HK-2 (cell line): ENCODE data around the gene TP53RK.
"Not testable (repeated sequence)": the region's sequence is repeated elsewhere in the genome, so short reads cannot be mapped to it uniquely, and the experiment has no call there.

Experiments
- DNase-seq: peaks from one replicate; pipeline ENCODE4 v3.0.0-alpha.2; 2018; ENCODE audit not compliant: unreplicated experiment

The TP53RK gene

DNA sequence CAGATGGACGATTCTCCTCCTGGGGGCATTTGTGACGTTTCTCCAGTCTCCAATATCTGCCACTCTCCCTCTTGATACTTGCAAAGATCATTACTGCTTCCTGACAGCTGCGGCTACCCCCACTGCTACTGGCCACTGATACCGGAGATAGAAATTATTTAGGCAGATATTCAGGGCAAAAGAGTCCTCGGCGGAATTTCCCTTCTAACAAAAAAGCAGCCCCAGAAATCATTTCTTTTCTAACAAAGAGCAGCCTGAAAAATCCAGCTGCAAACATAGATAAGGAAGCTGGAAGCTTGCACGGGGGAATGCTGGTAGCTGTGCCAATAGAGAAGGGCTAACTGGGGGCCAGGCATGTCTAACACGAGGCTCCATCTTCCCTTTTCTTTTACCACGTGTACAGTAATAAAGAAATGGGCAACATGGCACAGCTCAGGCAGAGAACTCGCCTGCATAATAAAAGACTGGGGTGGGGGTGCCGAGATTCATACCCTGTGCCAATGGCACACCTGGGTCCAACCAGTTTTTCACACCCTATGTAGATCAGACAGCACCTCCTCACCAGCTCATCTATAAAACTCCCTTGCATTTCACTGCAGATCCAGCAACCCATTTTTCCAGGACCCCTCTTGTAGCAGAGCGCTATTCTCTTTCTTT is 6.1 kb downstream of the TP53RK start:
- no peak for DNase-seq

DNA sequence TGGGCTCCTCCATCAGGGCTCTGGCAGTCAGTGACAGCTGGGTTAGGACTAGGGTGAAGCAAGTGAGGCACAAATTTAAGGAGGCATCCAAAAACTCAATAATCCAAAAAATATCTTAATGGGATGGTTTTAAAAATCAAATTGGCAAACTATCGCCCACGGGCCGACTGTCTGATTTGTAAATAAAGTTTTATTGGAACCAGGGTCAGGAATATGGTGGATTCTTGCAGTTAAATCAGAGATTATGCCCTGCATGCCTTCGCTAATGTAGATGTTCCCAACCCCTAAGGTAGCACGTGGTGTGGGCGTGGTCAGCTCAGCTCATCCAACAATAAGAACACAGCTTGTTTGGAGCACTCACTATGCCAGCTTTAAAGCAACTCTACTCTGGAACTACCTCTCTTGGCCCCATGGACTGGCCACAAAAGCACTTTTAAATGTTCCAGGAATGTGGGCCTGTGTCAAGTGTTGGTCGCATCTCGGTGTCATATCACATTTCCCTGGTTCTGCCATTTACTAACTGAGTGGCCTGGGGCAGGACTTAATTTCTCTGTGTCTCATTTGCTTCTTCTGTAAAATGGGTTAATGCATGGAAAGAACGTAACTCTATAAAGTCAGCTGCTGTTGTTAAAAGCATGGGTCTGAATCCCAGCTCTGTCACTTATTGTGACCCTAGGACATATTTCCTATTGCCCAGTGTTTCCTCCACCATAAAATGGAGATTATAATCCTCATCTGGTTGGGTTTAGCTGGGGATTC is 7.0 kb downstream of the TP53RK start:
- no peak for DNase-seq

DNA sequence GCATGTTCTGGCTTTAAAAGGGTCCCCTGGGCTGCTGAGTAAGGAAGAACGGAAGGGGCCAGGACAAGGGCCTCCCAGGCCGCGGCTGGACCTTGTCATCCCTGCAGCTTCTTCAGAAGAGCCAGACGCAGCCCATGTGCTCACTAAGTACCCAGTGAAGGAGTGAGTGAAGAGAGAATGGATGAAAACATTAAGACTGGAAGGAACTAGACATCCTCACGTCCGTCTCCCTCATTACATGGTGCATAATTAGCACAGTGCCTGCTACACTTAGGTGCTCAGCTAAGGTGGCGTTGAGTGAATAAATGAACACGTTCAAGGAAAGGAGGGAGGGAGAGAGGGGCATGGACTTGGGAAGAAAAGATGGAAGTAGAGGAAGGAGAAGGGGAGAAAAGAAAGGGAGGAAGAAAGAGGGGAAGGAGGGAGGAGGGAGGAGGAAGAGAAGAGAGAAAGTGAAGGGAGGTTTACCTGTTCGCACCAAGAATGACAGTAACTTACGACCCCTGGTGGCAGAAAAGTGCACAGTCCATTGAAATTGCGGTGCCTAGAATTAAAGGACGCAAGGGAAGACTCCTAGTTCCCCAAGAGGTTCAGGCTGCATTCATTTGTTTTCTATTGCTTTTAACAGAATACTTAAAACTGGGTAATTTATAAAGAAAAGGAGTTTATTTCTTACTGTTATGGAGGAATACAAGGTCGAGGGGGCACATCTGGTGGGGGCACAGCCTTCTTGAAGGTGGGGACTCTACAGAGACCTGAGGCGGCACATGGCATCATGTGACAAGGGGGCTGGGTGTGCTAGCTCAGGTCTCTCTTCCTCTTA is 8.0 kb downstream of the TP53RK start:
- DNase-seq: peak; percentile 66

DNA sequence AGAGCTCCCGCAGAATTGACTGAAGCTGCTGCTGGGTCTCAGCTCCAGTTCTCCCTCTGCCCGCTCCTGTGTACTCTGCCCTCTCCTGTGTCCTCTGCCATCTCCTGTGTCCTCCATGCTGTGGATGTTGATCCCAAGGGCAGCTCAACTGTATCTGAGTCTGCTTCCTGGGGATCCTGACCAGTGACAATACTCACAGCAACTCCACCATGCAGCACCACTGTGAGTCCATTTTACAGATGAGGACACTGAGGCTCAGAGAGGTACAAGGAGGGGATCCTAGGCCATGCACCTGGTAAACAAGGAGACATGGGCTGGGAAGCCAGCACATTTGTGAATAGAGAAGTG is 8.6 kb downstream of the TP53RK start:
- DNase-seq: no peak

DNA sequence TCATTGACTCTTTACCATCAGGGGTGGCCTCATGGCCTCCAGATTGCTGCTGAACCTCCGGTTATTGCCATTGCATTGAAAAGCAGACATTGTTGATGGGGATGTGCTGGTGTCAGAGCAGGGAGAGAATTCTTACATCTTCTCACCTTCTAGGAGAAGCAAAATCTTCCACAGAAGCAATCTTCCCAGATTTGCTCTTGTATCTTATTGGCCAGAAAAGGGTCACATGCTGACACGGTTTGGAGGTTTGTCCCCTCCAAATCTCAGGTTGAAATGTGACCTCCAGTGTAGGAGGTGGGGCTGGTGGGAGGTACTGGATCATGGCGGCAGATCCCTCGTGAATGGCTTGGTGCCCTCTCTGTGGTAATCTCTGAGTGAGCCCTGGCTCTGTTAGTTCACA is 10.7 kb downstream of the TP53RK start:
- DNase-seq: no peak

DNA sequence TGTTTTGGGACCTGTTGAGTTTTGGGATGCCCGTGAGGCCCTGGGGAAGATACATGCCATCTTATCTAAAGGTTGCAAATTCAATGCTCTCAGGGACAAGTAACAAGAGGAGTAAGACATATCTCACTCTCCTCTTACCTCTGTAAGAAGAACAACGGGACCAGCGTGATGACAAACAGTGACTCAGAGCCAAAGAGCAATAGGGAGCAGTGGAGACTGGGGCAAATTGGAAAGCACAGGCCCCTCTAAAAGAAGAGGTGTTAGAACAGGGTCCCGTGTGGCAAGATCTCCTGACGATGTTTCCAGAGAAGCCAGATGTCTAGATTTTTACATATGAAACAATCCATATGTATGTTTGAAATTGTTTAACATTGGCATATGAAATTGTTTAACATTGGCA is 11.6 kb downstream of the TP53RK start:
- no peak for DNase-seq

DNA sequence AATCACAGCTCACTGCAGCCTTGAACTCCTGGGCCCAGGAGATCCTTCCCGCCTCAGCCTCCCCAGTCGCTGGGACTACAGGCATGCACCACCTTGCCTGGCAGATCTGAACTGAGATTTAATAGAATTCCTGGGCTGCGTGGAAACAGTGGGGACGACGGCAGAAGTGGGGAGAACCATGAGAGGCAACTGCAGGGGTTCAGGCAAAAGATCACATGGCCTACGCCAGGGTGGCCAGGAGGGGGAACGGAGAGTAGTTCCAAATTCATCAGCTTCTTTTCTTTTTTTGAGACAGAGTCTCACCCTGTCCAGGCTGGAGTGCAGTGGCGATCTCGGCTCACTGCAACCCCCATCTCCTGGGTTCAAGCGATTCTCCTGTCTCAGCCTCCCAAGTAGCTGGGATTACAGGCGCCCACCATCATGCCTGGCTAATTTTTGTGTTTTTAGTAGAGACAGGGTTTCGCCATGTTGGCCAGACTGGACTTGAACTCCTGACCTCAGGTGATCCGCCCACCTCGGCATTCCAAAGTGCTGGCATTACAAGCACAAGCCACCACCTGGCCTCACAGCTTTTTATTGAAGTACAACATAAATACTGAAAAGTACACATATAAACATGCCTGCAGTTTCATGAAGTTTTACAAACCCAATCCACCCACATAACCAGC is 12.5 kb downstream of the TP53RK start:
- DNase-seq: not testable (repeated sequence)

DNA sequence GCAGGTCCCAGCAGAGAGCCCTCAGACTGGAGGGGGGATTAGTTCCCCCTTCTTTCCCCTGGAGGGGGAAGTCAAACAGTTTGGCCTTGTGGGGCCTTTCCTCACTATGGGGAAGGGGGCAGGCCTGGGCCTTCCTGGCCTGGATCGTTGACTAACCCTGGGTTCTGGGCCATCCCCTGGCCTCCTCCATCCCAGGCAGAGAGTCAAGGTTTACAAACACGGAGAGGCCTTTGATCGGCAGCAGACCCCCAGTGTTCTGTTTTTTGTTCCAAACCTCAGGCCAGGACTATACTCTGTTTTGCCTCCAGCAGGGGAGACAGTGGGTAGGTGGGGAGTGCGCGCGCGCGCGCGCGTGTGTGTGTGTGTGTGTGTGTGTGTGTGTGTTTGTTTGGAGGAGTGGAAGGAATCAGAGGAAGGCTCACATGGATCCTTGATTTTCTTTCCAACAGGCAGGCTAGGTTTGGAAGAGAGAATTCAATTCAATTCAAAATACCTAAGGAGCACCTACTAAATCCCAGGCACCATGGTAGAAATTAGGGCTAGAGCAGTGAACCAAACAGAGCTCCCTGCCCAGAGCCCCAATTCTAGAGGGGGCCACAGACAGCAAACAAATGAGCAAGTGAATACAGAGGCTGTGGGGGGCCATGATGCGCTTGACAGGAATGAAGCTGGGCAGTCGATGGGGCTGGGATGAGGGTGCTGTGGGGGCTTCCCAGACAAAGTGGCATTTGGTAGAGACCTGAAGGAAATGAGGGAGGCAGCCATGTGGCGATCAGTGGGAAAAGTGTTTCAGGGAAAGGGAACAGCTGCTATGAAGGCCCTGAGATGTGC is 14.8 kb downstream of the TP53RK start:
- no peak for DNase-seq

DNA sequence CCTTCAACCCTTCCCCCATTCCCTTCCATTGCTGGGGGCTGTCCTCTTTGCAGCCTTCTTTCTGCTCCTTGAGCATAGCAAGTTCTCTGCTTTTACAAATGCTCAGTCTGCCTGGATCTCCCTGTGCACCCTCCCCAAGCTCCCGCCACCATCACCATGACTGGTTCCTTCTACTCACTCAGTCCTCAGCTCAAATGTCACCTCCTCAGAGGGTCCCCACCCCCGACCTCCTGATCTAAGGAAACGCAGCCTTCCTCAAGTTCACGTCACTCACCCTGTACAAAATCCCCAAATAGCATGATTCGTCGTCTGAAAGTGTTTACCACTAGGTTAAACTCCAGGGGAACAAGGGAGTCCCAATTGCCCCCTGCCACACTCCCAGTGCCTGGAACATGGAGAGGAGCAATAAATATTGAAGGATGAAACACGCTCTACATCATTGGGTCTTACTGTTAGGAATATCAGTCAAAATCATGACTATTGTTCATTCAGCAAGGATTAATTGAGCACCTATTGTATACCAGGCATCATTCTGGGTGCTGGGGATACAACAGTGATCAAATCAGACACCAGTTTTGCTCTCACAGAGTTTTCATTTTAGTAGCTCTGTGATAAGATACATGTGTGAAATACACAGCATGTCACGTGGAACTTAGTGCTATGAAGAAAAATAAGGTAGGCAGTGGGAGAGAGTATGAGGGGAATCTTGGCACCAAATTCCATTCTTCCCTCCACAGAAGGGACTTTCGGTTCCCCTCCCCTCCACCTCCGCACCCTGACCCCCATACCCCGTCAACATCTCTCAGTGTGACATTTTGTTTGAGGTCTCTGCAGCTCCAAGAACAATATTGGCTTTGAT is 15.6 kb downstream of the TP53RK start:
- DNase-seq: no peak

DNA sequence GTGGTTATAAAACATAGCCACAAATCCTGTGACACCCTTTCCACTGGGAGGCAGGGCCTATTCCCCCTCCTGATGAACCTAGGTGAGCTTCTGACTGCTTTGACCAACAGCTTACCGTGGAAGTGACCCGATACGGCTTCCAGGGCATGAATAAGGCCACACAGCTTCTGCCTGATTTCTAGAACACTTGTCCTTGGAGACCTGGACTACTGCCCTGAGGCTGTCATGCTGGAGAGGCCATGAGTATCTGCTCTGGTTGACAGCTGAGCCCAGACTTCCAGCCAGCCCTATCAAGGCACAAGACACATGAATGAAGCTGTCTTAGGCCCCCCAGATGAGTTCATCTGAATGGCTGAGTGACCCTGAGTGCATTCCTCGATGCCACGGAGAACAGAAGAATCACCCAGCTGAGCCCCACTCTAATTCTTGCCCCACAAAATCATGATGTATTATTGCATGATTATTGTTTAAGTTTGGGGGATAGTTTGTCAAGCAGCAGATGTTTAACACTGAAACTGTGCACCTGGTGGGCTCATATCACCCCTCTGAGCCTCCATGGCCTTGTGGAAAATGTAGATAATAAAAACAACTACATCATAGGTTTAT is 16.6 kb downstream of the TP53RK start:
- DNase-seq: no peak

DNA sequence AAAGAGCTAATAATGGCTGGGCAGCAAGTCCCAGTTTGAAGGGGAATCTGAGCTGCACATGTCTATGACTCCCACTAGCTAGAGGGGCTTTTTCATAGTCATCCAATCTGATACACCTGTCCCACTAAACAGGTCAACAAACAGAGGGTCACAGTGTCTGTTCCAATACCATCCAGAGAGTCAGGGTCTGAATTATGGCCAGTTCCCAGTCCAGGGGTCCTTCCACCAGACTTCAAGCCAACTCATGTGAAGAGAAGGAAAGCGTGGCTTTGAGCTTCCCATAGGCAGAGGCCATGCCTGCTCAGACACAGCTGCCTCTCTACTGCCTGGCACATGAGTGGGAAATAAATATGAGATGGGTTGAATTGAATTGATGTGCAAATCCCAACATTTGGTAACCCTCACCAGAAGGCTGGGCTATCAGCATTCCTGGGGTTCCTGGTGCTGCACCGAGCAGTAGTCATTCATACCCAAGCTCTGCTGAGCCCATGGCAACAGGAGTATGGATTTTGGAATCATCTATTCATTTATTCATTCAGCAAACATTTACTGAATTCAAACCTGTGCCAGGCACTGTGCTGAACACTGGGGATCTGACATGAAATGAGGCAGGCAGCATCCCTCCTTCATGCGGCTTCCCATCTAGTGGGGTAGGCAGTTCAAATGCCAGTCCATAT is 17.2 kb downstream of the TP53RK start:
- no peak for DNase-seq

DNA sequence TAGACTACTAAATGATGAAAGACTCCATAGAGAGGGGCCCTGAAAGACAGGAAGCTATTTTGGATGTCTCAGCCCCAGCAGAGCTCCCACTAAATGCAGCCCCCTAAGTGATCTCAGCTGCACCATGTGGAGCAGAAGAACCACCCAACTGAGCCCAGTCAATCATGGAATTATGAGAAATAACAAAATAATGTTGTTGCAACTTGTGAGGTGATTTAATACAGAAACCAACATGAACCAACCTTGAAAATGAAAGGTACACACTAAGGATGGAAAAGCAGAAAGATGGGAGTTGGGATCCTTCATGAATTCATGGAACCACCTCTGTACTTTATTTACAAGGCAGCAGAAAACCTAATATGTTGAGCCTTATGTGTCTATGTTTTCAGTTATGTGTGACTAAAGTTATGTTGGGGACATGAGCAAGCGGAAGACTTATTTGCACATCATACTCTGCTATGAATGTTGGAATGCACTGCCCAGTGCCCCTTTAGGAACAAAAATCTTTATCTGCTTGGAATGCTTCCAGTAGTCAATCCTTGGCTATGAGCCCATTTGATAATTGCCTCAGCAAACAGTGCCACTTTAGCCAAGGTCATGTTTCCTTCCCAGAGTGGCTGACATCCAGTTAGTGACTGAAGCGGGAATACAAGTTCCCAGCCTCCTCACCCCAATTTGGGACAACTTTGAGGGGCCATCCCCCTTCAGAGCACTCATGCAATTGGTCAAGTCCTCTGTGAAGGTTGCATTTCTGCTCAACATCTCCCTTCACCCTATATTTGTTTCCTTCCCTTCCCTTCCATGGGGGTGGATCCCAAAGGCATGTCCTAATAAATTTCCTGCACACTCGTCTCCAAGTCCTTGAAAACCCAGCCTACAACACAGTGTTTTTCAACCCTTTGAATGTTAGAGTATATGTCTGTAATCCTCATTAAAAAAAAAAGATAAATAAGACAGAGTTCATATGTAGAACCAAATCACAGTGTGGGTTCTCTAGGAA is 18.4 kb downstream of the TP53RK start:
- DNase-seq: no peak

DNA sequence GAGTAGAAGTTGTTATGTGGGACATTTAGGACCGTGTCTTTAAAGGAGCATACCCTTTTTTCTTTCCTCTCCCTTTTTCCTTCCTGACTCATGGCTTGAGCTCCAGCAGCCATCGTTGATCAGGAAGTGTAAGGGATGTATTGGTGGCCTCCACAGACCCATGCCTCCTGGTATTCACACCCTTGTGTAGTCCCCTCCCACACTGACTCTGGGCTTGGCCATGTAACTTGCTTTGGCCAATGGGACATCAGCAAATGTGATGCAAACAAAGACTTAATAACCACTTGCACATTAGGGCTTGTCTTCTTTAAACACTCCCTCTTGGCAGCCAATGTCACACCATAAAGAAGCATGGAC is 19.0 kb downstream of the TP53RK start:
- DNase-seq: no peak

DNA sequence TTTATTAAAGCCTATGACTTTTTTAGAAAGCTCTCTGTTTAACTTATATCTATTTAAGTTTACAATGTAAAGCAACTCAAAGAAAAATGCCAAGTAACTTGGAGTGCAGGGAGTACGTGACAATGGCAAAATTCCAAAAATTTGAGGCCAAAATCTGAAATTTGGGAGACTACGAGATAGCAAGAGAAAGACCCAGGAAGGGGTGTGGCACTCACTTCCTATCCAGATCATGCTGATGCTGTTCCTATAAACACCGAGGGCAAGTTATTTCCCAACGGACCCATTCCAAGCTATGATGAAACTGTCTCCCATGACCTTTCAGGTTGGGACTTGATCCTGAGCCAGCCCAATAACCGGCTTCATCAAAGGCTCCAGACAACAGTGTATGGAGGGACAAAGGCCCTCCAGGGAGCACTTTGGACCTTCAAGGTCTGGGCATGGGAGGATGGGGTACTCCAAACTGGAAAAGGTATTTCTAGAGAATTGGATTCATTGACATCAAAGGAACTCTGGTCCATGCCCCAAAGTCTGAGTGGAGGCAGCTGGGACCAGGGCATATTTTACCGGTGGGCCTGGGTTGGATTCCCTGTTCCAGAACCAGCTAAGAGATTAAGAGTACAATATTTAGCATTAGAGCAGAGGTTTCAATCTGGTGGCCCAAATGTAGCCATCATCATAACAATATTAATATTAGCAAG is 22.3 kb downstream of the TP53RK start:
- no peak for DNase-seq

DNA sequence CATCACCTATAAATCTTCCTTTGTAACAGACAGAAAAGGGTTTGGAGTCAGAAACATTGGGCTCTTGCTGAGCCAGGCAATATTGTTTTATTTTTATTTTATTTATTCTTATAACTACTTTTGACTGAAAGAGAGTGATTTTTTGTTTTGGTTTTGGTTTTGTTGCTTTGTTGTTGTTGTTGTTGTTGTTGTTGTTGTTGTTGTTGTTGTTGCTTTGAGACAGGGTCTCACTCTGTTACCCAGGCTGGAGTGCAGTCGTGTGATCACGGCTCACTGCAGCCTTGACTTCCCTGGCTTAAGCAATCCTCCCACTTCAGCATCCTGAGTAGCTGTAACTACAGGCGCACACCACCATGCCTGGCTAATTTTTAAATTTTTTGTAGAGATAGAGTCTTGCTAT is 22.9 kb downstream of the TP53RK start:
- DNase-seq: no peak

DNA sequence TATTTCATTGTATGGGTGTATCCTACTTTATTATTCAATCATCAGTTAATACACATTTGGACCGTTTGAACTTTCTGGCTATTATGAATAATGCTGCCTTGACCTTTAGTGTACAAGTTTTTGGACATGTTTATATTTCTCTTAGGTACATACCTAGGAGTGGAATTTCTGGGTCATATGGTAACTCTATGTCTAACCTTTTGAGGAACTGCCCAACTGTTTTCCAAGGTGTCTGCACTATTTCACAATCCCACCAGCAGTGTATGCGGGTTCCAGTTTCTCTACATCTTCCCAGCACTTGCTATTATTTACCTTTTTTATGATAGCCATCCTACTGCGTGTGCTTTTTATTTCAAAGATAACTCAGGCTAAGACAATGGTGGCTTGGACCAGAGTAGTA is 23.6 kb downstream of the TP53RK start:
- no peak for DNase-seq

DNA sequence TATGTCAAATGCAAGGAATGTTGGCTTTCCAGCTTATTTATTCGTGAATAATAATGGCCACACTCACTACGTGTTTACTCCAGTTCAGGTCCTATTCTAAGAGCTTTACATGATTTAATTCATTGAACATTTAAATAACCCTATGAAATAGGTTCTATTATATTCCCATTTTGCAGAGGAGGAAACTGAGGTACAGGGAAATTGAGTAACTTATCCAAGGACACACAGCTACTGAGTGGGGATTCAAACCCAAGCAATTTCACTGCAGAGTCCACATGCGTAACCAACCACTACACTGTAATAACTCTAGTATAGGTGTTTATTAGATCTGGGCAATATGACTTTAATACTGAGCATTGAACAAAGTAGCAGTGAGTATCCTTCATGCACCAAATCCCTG is 25.7 kb downstream of the TP53RK start:
- no peak for DNase-seq

DNA sequence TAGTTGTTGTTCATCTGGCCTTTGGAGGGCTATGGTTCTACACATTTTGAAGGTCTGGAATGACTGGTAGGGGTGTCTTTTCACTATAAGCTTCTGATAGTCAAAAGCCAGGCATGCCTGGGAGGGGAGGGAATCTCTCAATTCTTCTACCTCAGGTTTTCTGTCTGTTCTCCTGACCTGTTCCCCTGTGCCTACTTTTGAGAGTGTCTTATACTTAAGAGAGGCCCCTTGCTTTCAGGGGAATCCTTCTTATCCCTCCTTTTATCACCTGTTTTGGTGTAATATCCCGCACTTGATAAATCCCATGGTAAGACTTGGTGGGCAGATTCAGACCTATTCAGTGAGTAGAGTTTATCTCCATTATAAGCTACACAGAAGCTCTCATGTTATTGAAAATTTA is 27.6 kb downstream of the TP53RK start:
- DNase-seq: no peak
